ENCODE results near the gene FCHSD2. TPM values are rescaled to one million over a fixed set of nuclear protein-coding genes. Genes with fewer than 3 reads are reported as not detected.

Gene FCHSD2
- total and polyA plus RNA-seq, 3 experiments from 2014 or later = 21.2 to 28.3 (median 28.0) TPM

DNA sequence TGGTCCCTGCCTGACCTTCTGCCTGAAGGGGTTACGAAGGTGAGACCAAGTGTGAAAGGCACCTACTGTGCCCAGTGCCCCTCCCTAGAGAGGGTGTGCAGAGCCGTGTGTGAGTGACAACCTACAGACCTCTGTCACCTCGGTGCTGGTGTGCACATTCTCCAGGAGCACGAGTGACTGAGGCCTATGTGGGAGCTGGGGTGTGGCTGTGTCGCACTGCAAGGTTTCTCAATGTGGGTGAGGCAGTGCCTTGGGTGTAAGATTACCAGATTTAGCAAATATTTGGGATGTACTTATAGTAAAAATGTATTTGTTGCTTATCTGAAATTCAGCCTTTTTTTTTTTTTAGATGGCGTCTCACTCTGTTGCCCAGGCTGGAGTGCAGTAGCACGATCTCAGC is 353.9 kb downstream of the FCHSD2 start:
- H3K36me3 Mint-ChIP-seq = no peaks in the 10 kb centered on the region
- H3K27me3 ChIP-seq (ENCODE audit: insufficient read depth, low read length, poor library complexity, severe bottlenecking) = no peaks in the 10 kb centered on the region
- peaks cover 9% of the 10 kb centered on the region for H3K4me1 ChIP-seq (ENCODE audit: insufficient read depth, low read length)
- DNase-seq = no peak
- H3K4me3 Mint-ChIP-seq = no peak overlapping the region
- H3K4me1 Mint-ChIP-seq = peaks cover 10 to 16% (median 12%) of the 10 kb centered on the region in 3 donors
- H3K9me3 ChIP-seq (ENCODE audit: low read length) = no peaks in the 10 kb centered on the region
- no peak overlapping the region for H3K4me3 ChIP-seq (ENCODE audit: low read length)
- ChIA-PET POLR2A (no interaction called here), CTCF (interaction anchor here (1.8 kb wide), 1 partner anchor 63 kb away, joined by 5 read pairs; no protein-coding TSS in a partner anchor)
- H3K36me3 ChIP-seq (ENCODE audit: insufficient read depth, low read length) = no peaks in the 10 kb centered on the region
- peaks cover 0 to 2% of the 10 kb centered on the region in 2 donors for H3K27me3 Mint-ChIP-seq
- H3K27ac Mint-ChIP-seq = peak overlapping the region in 2 of 8 donors; percentile 86 to 90
- peak overlapping the region; percentile 69 for H3K27ac ChIP-seq (ENCODE audit: low read depth, low read length)
- no peaks in the 10 kb centered on the region for H3K9me3 Mint-ChIP-seq

DNA sequence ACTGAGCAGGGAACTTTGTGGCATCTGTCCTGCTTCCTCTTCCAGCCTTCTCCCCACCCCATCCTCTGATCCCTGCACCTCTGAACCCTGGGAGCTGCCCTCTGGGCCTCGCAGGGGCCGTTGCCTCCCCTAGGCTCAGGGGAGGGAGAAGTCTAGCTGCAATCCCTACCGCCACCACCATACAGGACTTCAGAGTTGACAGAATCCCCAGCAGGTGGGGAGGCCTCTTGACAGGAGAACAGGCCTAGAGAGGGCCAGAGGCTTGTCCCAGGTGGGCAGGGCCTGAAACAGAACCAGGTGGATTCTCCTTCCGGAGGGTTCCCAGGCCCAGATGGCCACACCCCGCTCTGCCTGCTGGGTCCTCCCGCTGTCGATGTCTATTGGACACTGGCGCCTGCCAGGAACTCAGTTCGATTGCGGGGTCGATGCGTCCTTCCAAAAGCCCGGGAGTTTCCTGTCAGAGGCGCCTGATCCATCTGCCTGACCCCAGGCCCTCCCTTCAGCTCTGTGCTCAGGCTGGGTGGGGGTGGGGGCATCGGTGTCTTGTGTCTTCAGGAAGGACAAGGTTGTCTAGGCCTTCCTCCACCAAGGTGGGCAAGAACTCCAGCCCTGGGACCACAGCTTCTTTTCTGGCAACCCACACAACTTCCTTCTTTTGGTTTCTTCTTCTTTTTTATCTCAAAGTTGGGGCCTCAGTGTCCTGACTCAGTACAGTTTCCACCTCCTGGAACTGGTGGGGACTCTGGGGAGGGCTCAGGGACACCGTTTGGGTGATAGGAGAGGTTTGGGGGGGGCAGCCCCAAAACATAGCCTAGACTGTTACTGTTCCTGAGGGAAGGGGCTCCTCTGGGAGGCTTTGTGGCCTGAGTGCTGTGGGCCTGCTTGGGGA is 354.7 kb downstream of the FCHSD2 start:
- POLR2A ChIA-PET = no interaction called here
- peak overlapping the region in 1 of 8 donors; percentile 86 for H3K27ac Mint-ChIP-seq
- H3K27me3 Mint-ChIP-seq = peaks cover 0 to 2% of the 10 kb centered on the region in 2 donors
- CTCF ChIA-PET = interaction anchor here (1.2 to 1.8 kb wide), 2 partner anchors 26 to 62 kb away, joined by 3 to 5 read pairs; no protein-coding TSS in a partner anchor
- no peaks in the 10 kb centered on the region for H3K27me3 ChIP-seq (ENCODE audit: insufficient read depth, low read length, poor library complexity, severe bottlenecking)
- H3K9me3 Mint-ChIP-seq = no peaks in the 10 kb centered on the region
- H3K4me3 Mint-ChIP-seq = no peak overlapping the region
- peaks cover 3% of the 10 kb centered on the region for H3K4me1 ChIP-seq (ENCODE audit: insufficient read depth, low read length)
- H3K36me3 ChIP-seq (ENCODE audit: insufficient read depth, low read length) = no peaks in the 10 kb centered on the region
- no peaks in the 10 kb centered on the region for H3K9me3 ChIP-seq (ENCODE audit: low read length)
- H3K36me3 Mint-ChIP-seq = no peaks in the 10 kb centered on the region
- peak overlapping the region; percentile 69 for H3K27ac ChIP-seq (ENCODE audit: low read depth, low read length)
- no peak for DNase-seq
- H3K4me1 Mint-ChIP-seq = peaks cover 7 to 13% (median 10%) of the 10 kb centered on the region in 3 donors
- no peak overlapping the region for H3K4me3 ChIP-seq (ENCODE audit: low read length)

Other genes starting within 250 kb of the FCHSD2 start
- not detected for gene P2RY2, start 76.0 kb upstream of the FCHSD2 start, total RNA-seq
- gene P2RY2, start 76.0 kb upstream of the FCHSD2 start, polyA plus RNA-seq = not detected
- gene P2RY6, start 130.0 kb upstream of the FCHSD2 start, total RNA-seq = under 1 TPM; 0.20 to 0.24 TPM
- not detected for gene P2RY6, start 130.0 kb upstream of the FCHSD2 start, polyA plus RNA-seq
- not detected for gene ARHGEF17, start 166.0 kb upstream of the FCHSD2 start, total RNA-seq
- gene ARHGEF17, start 166.0 kb upstream of the FCHSD2 start, polyA plus RNA-seq = not detected
- 10 to 100 TPM; 23.4 TPM for gene RELT, start 234.1 kb upstream of the FCHSD2 start, total RNA-seq
- gene RELT, start 234.1 kb upstream of the FCHSD2 start, polyA plus RNA-seq = 7.5 TPM

Data from CD8-positive, alpha-beta memory T cell (primary cell).